Stimulated activated CD4-positive, alpha-beta T cell treated with anti-CD3 and anti-CD28 coated beads, TNF-alpha, amount 100 ng/mL, for 1 hour (primary cell): ENCODE data around the gene KRT83.
A peak's percentile ranks its signal among the peaks of the same experiment; 100 is the strongest.
"Not testable (repeated sequence)": the region's sequence is repeated elsewhere in the genome, so short reads cannot be mapped to it uniquely, and the experiment has no call there.

Experiments
- DNase-seq, 3 donors: peaks; one replicate each; pipeline ENCODE4 v3.0.0-alpha.2; 2020; ENCODE audit warnings: low read depth in 3 of 3, low spot score in 1 of 3

The KRT83 gene

DNA sequence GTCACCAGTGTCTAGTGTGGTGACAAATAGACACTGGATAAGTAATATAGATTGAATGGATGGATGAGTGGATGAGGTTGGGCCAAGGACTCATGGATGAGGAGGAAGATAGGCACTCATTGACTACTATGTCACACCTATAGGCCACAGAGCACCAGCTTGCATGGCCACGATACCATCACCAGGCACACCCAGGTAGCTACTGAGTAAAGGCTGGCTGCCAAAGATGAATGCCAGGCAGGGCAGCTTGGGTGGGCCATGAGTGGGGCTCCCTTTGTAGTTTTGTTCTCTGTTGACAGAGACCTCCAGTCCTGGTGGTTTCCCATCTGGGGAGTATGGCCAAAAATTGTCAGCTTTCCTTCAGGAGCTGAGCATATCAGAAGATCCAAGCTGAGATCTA is 11.2 kb upstream of the KRT83 start:
- DNase-seq = no peak

DNA sequence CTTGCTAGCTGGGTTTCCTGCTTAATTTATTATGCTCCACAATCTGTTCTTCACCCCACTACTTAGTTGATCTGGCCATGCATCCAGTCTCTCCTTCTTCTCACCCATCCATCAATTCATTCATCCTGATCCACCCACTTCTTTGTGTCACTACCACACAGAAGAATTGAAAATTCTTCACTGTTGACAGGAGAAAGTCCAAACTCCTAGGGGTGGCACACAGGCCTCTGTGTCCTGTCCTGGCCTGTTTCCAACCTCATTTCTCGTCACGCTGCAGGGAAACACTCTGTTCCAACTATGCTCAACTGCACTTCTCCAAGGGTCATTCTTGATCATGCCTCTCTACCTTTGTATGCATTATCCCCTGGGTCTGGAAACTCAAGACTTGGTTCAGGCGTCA is 10.6 kb upstream of the KRT83 start:
- no peak for DNase-seq

DNA sequence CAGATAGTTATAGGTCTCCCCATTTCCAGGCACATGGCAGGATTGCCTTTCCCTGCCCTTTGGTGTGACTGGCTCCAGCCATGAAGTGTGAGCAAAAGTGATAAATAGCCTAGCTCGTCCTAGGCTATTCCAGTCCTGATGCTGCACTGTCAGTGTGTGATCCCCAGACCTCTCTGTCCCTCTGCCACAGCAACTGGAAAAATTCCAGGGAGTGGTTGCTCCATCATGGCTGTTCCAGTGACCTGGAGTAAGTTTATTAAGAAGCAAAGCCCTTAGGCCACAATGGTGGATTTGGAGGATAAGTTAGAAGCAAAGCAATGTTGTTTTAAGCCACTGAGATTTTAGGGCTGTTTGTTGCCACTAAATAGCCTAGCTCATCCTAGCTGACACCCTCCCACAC is 9.8 kb upstream of the KRT83 start:
- no peak for DNase-seq

DNA sequence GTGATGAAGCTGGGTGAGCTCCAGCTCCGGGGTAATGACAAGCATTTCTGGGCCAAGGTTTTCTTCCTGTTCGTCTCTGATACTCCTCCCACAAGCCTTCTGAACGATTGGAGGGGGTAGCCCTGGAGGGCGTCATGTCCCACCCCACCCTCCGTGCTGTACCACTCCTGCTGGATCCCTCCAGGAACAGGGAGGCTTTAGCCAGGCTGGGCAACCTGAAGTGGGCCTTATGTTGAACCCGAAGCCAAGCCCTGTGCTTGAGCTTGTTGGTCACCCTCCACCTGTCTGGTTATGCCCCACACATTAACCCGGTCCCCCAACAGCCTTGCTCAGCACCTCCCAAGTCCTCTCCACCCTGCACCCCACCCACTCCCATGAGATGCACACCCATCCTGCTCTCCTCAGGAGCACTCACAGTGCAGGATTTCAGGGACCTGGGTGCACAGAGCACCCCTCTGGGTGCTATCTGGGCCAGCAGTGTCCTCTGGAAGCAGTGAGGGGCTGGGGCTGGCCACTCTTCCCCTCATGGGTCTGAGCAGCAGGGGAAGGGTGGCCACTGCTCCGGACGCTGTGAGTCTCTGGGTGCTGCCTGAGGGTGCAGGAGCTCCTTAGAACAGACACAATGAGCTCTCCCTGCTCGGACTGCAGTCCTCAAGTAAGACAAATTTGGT is 6.8 kb upstream of the KRT83 start:
- no peak for DNase-seq

DNA sequence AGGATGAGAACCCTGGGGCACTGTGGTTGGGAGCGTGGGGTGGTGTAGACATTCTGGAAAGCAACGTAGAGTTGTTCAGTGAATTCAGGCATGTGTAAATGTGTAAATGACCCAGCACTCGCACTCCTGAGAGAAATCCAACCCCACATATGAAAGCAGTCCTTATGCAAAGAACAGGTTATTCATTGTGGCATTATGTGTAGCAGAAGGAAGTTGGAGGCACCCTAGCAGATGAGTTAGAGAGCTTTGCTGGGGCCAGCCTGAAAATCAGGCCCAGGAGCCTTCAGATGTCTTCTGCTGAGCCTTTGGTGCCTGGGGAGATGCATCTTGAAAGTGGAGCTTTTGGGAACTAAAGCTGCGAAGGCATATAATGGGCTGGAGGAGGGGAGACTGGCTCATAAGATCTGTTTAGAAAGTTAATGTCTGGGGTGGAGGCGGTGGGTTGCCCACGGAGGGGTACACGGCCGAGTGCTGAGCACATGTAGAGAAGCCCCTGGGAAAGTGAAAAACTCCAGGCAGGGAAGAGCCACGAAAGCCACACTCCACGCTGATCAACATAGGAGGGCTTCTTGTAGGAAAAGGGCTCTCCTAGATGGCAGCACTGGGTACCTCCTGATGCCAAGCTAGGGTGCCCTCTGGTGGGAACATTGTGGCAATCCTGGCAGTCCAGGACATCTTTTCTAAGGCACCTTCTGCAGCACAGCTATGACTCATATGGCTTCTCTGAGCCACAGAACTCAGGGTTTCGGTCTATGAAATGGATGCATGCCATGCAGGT is 6.0 kb upstream of the KRT83 start:
- DNase-seq = peak; percentile 41 to 62 (median 50)

DNA sequence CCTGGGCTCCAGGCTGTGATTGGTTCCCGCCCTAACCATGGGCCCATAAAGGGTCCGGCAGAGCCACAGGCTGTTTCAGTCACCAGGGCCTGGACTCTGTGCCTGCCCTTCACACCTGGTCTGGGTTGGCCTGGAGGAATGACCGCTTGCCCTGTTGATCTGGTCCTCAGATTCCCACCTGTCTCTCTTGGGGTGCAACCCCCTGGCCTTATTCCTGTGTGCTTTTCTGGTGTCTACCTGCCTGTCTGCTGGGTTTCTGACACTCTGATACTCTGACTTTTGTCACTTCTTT is 2.9 kb upstream of the KRT83 start:
- no peak for DNase-seq

DNA sequence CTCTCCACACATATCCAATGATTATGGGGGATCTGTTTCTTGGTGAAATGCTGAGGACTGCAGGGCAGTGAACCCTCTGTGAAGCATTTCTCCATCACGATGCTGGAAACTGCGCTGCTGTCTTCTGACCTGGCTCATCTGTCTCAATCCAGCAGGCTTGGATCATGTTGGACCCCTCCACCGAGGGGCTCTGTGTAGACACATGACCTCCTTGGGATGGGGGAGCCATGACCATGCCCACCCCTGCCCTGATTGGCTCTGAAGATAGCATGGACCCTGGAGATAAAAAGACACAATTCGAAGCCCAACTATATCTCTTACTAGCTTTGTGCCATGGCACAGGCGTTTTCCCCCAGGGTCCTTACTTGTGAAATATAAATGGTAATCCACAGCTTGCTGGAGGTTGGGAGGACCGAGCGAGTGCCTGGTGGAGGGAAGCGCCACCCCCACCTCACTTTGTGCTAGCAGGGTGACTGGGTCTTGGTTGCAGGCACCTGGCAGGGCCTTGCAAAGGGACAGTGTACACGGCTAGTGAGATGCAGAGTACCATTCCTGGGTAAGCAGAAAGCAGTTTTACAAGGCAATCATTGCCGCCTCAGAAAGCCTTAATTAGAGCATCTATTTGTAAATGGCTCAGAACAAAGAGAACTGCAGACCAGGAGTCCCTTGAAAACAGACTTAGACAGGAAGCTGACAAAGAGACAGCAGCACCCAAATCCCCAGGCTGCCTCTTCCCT is 2.4 kb upstream of the KRT83 start:
- DNase-seq = no peak

DNA sequence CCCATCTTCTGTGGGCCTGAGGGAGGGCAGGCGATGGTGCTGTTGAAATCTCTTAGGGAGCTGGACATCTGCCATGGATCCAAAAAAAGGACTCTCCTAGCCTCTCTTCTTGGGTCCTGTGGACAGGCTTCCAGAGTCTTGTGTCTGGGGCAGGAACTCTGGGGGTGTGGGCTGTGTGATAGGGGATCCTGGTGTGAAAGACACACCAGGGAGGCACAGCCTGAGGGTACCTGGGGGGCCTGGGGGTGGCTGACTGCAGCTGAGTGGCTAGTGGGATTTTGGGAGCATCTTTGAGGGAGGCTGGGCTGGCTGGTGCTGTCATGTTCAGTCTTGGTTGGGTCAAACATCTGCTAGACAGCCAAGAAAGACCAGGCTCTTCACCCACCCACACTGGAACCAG is 1.8 kb upstream of the KRT83 start:
- no peak for DNase-seq

DNA sequence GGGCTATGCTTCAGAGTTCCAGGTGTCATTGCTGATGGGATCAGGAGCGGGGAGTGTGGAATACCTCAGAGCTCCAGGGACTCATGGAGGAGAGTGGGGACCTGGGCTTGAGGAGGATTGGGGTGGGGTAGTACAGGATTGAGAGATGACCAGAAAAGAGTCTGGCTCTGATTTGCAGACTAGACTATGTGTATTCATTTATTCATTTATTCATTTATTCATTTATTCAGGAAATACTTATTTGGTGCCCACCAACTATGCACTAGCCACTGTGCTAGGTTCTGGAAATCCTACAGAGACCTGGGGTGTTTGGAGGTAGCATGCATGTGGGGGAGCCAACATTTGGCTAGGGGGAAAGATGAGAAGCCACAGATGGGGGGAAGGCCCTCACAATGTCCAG is 871 bp upstream of the KRT83 start:
- DNase-seq = no peak

DNA sequence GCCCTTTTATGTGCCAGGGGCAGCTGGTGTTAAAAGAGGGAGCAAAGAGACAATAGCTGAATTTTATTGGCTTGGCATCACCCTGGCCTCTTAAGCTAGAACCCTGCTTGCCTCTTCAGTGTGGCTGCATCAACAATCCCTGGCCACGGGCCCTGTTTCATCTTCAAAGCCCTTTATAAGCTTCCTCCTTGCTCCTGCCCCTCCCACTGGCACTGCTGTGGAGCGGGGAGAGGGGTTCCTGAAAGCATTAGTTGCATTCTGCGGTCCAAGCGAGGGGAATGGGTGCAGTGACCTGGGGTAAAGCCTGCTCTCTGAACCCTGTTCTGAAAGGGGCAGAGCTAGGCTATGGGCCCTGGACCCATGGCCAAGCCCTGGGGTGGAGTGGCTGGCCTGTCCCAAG is 220 bp upstream of the KRT83 start:
- no peak for DNase-seq

DNA sequence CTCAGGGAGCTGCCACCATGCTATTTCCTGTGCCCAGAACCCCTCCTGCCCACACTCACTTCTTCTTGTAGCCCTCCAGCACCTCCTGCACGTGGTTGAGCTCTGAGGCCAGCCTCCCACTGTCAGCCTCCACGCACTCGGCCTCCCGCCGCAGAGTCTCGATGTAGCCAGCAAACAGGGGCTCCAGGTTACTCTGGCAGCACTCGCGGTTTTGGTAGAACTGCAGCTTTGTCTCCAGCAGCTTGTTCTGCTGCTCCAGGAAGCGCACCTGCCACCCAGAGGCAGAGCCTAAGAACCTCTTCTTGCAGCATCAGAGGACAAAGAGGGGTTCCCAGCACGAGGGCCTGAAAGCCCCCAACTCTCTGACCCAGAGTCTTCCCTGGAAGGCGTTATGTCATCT is 2.1 kb downstream of the KRT83 start:
- no peak for DNase-seq

DNA sequence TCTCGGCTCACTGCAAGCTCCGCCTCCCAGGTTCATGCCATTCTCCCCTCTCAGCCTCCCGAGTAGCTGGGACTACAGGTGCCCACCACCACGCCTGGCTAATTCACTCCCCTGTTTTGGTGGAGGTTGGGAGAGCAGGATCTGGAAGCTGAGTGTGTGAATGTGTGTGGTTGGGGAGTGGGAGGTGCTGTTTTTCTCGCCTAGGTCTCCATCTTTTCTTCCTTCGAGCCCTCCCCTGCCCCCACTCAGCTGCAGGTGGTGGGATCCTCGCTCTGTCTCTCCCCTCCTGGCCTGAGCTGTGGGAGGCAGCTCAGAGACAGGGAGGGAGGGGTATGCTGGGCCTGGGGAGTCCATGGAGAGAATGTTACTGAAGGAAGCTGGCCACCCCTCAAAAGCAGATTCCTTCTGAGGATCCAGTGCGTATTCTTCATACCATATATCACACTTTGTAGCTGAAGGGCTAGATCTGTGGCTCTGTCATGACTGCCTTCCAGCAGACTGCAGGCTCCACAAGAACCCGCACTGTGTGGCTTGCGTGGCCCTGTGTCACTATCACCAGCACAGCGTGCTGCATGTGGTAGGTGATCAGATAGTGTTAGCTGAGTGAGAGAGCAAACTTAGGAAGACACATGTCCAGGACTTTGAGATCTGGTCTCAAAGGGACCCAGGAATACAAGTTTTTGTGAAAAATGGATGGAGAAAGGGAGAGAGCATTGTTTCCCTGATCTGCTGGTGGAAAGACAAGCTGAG is 2.8 kb downstream of the KRT83 start:
- no peak for DNase-seq

DNA sequence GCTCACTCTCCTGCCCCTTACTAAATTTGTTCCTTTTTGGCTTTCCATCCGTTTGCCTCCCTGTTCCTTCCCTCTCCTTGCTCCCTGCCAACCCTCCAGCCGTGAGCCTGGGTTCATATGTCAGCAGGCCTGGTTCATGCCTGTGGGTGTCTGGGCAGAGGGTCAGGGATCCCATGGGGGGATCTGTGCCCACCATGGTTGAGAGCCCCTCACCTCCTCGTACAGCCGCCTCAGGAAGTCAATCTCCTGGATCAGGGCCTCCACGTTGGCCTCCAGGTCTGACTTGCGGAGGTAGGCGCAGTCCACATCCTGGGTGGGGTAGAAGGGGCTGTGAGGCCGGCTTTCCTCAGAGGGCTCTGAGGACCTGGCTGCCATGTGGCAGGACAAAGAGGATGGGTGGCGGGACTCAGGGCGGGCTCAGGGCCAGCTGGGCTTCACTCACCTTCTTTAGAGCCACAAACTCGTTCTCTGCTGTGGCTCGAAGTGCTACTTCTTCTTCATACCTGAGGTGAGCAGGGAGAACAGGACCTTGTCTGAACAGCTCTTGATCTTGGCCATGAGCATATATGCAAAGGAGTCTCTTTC is 3.6 kb downstream of the KRT83 start:
- DNase-seq = no peak

DNA sequence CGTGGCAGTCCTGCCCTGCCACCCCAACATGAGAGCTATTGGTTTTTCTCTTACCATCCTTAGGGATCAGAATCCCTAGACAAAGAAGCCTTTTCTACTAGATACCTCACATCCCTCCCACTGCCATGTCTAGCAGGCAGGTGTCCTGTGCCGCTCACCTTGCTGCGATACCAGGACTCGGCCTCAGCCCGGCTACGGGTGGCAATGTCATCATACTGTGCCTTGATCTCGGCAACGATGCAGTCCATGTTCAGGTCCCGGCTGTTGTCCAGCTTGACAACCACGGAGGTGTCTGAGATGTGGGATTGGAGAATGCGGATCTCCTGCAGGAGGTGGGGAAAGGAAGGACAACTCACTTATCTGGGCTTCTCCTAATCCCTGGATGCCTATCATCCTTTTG is 4.5 kb downstream of the KRT83 start:
- no peak for DNase-seq

DNA sequence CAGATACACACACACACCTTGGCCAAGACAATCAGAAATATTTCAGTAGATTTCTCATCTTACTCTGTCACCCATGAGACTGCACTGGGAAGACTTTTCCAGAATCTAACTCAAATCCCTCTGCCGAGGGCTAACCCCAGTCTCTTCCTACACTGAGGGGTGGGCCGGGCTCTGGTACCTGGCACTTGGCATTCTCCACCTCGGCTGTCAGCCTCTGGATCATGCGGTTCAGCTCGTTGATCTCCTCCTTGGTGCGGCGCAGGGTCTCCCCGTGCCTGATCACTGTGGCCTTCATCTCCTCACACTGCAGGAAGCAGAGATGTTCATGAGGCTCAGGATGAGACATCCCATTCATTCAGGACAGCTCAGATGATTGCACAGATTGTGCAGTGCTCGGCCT is 4.9 kb downstream of the KRT83 start:
- no peak for DNase-seq

DNA sequence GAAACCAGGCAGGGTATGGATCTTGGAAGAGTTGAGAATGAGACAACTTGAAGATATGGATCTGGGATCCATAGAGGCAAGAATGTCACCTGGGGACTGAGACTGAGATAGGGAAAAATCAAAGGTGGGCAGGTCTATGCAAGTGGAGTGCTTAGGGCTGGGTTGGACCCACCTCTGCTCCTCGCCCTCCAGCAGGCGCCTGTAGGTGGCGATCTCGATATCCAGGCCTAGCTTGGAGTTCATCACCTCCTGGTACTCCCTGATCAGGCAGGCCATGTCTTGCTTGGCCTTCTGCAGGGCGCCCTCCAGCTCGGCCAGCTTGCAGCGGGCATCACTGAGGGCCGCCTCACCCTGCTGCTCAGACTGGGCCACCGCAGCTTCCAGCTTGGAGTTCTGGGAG is 5.5 kb downstream of the KRT83 start:
- not testable (repeated sequence) for DNase-seq

DNA sequence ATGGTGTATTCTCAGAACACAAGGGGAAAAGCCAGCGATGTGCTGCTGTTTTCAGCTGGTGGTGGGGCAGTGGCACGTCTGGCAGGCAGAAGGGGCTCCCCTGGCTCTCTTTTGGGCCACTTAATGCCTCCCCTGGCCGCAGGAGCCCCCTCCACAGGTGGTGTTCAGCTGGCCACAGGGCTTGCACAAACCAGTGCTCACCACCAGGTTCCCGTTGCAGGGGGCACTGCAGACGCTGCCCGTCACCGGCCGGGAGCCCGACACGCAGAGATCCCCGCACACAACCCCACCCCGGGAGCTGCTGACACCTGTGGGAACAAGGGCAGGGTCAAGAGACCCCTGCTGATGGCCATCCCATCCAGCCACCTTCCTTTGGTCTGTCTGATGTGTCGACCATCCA is 6.7 kb downstream of the KRT83 start:
- DNase-seq = no peak

DNA sequence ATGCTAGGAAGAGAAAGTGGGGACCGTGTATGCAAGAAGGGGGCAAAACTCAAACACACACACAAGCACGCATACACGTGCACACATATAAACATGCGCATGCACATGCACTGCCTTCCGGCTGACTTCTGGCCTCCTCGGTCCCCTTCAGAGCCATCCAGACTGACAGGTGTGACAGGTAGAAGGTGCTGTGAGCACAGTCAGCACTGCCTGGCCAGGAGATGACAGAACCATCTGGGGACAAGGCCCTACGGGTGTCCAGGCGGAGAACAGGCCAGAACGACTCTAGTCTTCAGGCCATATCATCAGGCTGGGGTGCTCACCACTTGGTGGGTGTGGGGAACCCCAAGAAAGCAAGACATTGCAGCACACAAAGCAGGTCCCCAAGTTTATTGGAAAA is 7.3 kb downstream of the KRT83 start:
- no peak for DNase-seq

DNA sequence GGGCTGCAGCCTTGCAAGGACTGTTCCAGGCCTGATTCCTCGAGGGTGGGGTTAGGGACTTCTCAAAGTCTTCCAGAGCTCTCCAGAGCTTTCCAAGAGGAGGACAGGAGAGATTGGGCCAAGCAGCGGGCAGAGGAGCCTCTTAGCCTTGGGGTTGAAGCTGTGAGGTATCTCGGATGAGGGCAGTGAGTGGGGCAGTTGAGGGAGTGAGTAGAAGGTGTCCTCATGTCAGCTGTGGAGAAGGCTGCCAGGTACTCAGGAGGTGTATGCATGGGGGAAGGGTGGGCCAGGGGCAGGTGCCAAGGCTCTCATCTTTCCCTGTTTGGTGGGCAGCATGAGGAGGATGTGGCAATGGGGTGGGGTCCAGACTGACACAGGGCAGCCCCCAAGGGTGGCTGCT is 7.7 kb downstream of the KRT83 start:
- DNase-seq = no peak

DNA sequence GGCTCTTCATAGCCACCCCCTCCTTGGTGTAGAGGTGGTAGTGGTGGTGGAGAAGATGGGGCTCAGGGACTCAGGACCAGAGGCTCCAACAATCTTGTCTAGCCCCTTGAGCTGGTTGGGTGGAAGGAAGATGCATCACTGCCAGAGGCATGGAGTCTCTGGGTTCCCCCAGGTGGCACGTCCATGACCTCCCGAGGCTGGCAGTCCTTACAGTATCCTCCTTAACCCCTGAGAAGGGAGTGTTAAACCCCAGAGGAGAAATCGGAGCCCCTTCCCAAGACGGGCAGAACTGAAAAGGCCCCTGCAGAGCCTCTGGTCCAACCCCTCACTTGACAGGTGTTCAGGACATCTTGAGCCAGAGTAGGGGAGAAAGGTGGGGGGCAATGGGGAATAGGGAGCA is 9.1 kb downstream of the KRT83 start:
- DNase-seq = no peak

DNA sequence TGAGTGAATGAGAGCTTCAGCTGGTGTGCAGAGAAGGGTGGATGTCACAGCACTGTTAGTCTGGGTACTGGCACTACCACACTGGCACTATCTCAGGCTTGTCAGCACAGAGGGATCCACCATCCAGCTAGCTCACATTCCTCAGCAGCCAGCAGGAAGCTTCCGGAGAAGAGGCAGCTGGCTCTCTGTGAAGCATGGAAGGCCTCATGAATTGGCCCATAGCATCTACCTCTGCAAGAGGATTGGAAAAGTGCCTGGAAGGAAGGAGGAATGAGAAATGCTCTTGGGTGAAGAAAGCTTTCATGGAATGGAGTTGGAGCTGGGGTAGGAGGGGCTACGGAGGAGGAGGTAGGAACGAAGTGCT is 9.9 kb downstream of the KRT83 start:
- no peak for DNase-seq
